Measurements from ENCODE around the gene SLC6A5.

DNA sequence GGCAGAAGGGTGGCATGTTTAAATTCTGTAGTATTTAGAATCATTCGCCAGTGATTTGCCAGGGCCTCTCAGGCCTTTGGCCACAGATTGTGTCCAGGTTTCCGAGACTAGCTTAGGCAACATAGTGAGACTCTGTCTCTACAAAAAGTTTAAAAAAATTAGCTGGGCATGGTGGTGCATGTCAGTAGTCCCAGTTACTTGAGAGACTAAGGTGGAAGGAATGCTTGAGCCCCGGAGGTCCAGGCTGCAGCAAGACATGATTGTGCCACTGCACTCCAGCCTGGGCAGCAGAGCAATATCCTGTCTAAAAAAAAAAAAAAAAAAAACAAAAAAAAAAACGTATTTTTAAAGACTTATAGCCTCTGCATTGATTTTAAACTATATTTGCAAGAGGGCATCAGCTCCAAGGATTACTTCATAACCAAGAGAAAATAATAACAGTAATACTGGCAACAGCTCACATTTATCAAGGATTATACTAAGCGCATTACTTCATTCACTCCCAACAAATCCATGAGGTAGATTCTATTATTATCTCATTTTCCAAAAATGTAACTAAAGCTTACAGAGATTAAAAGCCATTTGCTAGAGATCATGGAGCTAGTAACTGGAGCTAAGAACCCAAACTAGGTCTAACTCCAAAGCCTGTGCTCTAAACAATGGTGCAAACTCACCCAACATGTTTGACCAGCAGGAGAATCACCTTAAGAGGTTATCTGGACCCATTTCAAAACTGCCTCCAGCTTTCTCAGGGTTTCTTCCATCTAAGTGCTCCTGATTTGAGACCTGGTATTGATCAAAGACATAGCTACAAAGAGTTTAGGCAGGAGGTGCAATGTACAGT is 32.6 kb upstream of the SLC6A5 start:
- TF ChIP-seq TARDBP (IDR thresholded peaks at IDR 0.05; ENCODE audit: borderline replicate concordance) (no peak), RCOR1 (conservative IDR thresholded peaks at IDR 0.05; ENCODE audit: low read depth, low read length) (no peak), CBFB (IDR thresholded peaks at IDR 0.05; ENCODE audit: low read depth) (no peak)
- TF ChIP-seq, protein P1, sequence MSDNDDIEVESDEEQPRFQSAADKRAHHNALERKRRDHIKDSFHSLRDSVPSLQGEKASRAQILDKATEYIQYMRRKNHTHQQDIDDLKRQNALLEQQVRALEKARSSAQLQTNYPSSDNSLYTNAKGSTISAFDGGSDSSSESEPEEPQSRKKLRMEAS (IDR thresholded peaks at IDR 0.05; ENCODE audit: low read depth, low read length): no peak

Data from GM12878 (cell line).